Fibroblast of mammary gland (primary cell): ENCODE results near the gene ANKRD55.

Source experiments
- DNase-seq: peaks from one replicate; pipeline ENCODE4 v3.0.0-alpha.2; 2010; ENCODE audit warnings: low read depth
- H3K4me3 ChIP-seq: 2 replicates; pipeline ENCODE4 v1.5.1; 2011; ENCODE audit warnings: low read depth, mild to moderate bottlenecking, low read length, moderate library complexity; ENCODE audit not compliant: control insufficient read depth
- TF ChIP-seq, protein P1 (sequence below): conservative IDR thresholded peaks from 2 replicates; pipeline ENCODE4 v1.5.1; 2011; ENCODE audit warnings: low read depth, low read length, inconsistent platforms; ENCODE audit not compliant: control insufficient read depth, insufficient read depth

Gene ANKRD55

GRCh38 chr5:56146674-56147073 lies 86.5 kb downstream of the ANKRD55 start:
- TF ChIP-seq, protein P1, sequence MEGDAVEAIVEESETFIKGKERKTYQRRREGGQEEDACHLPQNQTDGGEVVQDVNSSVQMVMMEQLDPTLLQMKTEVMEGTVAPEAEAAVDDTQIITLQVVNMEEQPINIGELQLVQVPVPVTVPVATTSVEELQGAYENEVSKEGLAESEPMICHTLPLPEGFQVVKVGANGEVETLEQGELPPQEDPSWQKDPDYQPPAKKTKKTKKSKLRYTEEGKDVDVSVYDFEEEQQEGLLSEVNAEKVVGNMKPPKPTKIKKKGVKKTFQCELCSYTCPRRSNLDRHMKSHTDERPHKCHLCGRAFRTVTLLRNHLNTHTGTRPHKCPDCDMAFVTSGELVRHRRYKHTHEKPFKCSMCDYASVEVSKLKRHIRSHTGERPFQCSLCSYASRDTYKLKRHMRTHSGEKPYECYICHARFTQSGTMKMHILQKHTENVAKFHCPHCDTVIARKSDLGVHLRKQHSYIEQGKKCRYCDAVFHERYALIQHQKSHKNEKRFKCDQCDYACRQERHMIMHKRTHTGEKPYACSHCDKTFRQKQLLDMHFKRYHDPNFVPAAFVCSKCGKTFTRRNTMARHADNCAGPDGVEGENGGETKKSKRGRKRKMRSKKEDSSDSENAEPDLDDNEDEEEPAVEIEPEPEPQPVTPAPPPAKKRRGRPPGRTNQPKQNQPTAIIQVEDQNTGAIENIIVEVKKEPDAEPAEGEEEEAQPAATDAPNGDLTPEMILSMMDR = no peak
- no peak for DNase-seq
- no peak overlapping the region for H3K4me3 ChIP-seq

DNA sequence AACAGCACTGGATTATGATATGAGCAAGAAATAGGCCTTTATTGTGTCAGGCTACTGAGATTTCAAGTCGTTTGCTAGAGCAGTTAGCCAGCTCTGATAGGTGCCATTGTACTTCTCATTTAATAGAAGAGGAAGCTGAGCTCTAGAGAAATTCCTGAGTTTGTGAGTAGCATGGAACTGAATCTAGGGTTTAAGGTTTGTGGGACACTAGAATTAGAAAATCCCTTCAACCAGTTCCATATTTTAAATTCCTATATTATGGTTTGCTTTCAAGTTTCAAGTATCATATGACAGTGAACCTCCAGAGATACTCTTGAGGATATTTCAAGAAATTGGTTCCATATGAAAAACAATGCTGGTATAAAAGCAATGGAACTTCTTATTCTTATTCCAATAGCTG lies 87.6 kb downstream of the ANKRD55 start:
- no peak for DNase-seq
- H3K4me3 ChIP-seq = no peak overlapping the region
- TF ChIP-seq, protein P1 = no peak

DNA sequence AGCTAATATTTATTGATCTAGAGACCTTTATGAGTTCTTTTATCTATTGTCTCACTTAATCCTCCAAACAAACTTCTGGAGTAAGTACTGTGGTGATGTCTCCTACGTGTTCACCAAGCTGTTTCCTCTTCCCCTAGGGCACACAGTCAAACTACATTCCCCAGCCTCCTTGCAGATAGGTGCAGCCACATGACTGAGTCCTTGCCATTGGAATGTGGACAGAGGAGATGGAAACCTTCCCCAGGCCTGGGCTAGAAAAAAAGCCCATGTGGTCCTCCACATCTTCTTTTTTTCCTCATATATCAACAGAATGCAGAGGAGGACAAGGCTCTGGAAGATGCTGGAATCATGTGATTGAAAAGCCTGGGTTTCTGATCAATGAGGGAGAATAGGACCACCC lies 88.0 kb downstream of the ANKRD55 start:
- H3K4me3 ChIP-seq = no peak overlapping the region
- DNase-seq = no peak
- TF ChIP-seq, protein P1 = no peak

- H3K4me3 ChIP-seq = no peak overlapping the region
- no peak for DNase-seq
- TF ChIP-seq, protein P1 = no peak
Measured at GRCh38 chr5:56144211-56144610, 88.9 kb downstream of the ANKRD55 start.

DNA sequence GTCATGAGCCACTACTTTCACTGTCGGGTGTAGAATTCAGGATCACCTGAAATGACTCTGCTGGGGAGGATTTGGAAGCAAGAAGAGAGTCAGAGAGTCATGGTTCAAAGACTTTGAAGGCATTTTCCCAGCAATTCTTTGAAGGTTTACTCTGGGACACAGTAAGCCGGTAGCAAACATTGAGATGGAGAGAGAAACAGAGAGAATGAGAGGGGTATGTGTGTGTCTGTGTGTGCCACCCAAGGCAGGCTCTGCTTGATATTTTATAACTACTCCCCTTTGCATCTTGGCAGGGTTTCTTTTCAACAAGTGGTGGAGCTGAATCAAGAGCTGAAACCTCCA lies 89.8 kb downstream of the ANKRD55 start:
- H3K4me3 ChIP-seq = no peak overlapping the region
- TF ChIP-seq, protein P1 = no peak
- no peak for DNase-seq

GRCh38 chr5:56142614-56143372 lies 90.3 kb downstream of the ANKRD55 start:
- no peak for DNase-seq
- H3K4me3 ChIP-seq = no peak overlapping the region
- TF ChIP-seq, protein P1 = no peak

DNA sequence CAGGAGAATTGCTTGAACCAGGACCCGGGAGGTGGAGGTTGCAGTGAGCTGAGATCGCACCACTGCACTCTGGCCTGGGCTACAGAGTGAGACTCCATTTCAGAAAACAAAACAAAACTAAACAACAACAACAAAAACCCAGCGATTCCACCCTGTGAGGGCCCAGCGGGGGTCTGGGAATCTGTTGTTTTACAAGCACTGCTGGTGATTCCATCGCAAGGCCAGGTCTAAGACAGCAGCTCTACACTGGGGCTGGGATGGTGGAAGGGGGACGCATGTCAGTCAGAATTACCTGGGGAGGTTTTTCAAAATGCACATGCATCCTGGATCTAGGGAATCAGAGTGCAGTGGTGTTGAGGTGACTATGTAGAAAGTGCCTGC lies 90.9 kb downstream of the ANKRD55 start:
- TF ChIP-seq, protein P1 = no peak
- no peak overlapping the region for H3K4me3 ChIP-seq
- DNase-seq = no peak
